ENCODE results near the gene LARP7.

The LARP7 gene

GRCh38 chr4:112647785-112648184 lies 10.8 kb downstream of the LARP7 start:
- Histone ChIP-seq H4K91ac (ENCODE audit: low read depth, low read length) (no peak overlapping the region), H4K8ac (ENCODE audit: low read depth, low read length) (no peak overlapping the region), H3K79me2 (ENCODE audit: control insufficient read depth, insufficient read depth, low read length, poor library complexity) (no peaks in the 10 kb centered on the region), H2BK12ac (ENCODE audit: low read length) (no peak overlapping the region), H3K18ac (ENCODE audit: low read length) (no peak overlapping the region), H3K79me1 (ENCODE audit: low read length) (no peaks in the 10 kb centered on the region), H3K4me1 (ENCODE audit: control insufficient read depth in 1 of 2, insufficient read depth in 2 of 2, low read length in 2 of 2) (no peaks in the 10 kb centered on the region), H2AFZ (ENCODE audit: insufficient read depth, low read length, poor library complexity) (no peak overlapping the region), H2BK5ac (ENCODE audit: low read depth, low read length, poor library complexity) (no peak overlapping the region), H3K4me2 (ENCODE audit: low read length) (no peak overlapping the region), H3K4me3 (ENCODE audit: low read depth, low read length) (no peak overlapping the region), H3K36me3 (ENCODE audit: control insufficient read depth in 1 of 2, insufficient read depth in 2 of 2, low read length in 2 of 2) (peaks cover 3 to 12% of the 10 kb centered on the region in 2 experiments), H3K23ac (ENCODE audit: low read length) (no peak overlapping the region), H2BK120ac (ENCODE audit: insufficient read depth, low read length, poor library complexity) (no peak overlapping the region), H4K12ac (ENCODE audit: low read depth, low read length) (no peak overlapping the region), H3K4ac (ENCODE audit: low read depth, low read length) (no peak overlapping the region), H3K9me3 (ENCODE audit: insufficient read depth, low read depth, low read length) (no peaks in the 10 kb centered on the region), H3K27ac (ENCODE audit: low read depth, low read length) (no peak overlapping the region), H3K14ac (ENCODE audit: low read length) (no peak overlapping the region), H2AK5ac (ENCODE audit: low read length) (no peak overlapping the region), H3K27me3 (ENCODE audit: insufficient read depth, low read length) (no peaks in the 10 kb centered on the region), H3K9ac (ENCODE audit: low read length) (no peak overlapping the region)
- no CpG with 5 or more reads among the region's 3 CpGs for WGBS (ENCODE audit: extremely low coverage, insufficient coverage, insufficient read length)
- DNase-seq, result no peak

GRCh38 chr4:112648263-112649054 lies 11.5 kb downstream of the LARP7 start:
- no peak for DNase-seq

GRCh38 chr4:112649055-112649408 lies 12.1 kb downstream of the LARP7 start:
- H2BK5ac ChIP-seq (ENCODE audit: low read depth, low read length, poor library complexity), result no peak overlapping the region
- H3K4me3 ChIP-seq (ENCODE audit: low read depth, low read length), result no peak overlapping the region
- no peak overlapping the region for H4K91ac ChIP-seq (ENCODE audit: low read depth, low read length)
- H2AFZ ChIP-seq (ENCODE audit: insufficient read depth, low read length, poor library complexity), result no peak overlapping the region
- no peak overlapping the region for H4K12ac ChIP-seq (ENCODE audit: low read depth, low read length)
- H2BK12ac ChIP-seq (ENCODE audit: low read length), result no peak overlapping the region
- no peak overlapping the region for H3K4me2 ChIP-seq (ENCODE audit: low read length)
- no peak overlapping the region for H3K27ac ChIP-seq (ENCODE audit: low read depth, low read length)
- H3K4ac ChIP-seq (ENCODE audit: low read depth, low read length), result no peak overlapping the region
- no peak overlapping the region for H3K23ac ChIP-seq (ENCODE audit: low read length)
- peaks cover 10 to 17% of the 10 kb centered on the region in 2 experiments for H3K36me3 ChIP-seq (ENCODE audit: control insufficient read depth in 1 of 2, insufficient read depth in 2 of 2, low read length in 2 of 2)
- no peaks in the 10 kb centered on the region for H3K9me3 ChIP-seq (ENCODE audit: insufficient read depth, low read depth, low read length)
- H3K79me1 ChIP-seq (ENCODE audit: low read length), result no peaks in the 10 kb centered on the region
- no peaks in the 10 kb centered on the region for H3K79me2 ChIP-seq (ENCODE audit: control insufficient read depth, insufficient read depth, low read length, poor library complexity)
- H3K4me1 ChIP-seq (ENCODE audit: control insufficient read depth in 1 of 2, insufficient read depth in 2 of 2, low read length in 2 of 2), result no peaks in the 10 kb centered on the region
- WGBS (ENCODE audit: extremely low coverage, insufficient coverage, insufficient read length), result no CpG with 5 or more reads among the region's 2 CpGs
- no peak for DNase-seq
- H3K18ac ChIP-seq (ENCODE audit: low read length), result no peak overlapping the region
- H2AK5ac ChIP-seq (ENCODE audit: low read length), result no peak overlapping the region
- no peak overlapping the region for H4K8ac ChIP-seq (ENCODE audit: low read depth, low read length)
- H3K27me3 ChIP-seq (ENCODE audit: insufficient read depth, low read length), result no peaks in the 10 kb centered on the region
- H3K9ac ChIP-seq (ENCODE audit: low read length), result no peak overlapping the region
- H3K14ac ChIP-seq (ENCODE audit: low read length), result no peak overlapping the region
- no peak overlapping the region for H2BK120ac ChIP-seq (ENCODE audit: insufficient read depth, low read length, poor library complexity)

More at GRCh38 chr4:112648263-112649054, 11.5 kb downstream of the LARP7 start:
- Histone ChIP-seq H3K18ac (ENCODE audit: low read length) (no peak overlapping the region), H4K8ac (ENCODE audit: low read depth, low read length) (no peak overlapping the region), H3K79me1 (ENCODE audit: low read length) (no peaks in the 10 kb centered on the region), H3K4me1 (ENCODE audit: control insufficient read depth in 1 of 2, insufficient read depth in 2 of 2, low read length in 2 of 2) (no peaks in the 10 kb centered on the region), H3K23ac (ENCODE audit: low read length) (no peak overlapping the region), H4K91ac (ENCODE audit: low read depth, low read length) (no peak overlapping the region), H3K27me3 (ENCODE audit: insufficient read depth, low read length) (no peaks in the 10 kb centered on the region), H3K9me3 (ENCODE audit: insufficient read depth, low read depth, low read length) (no peaks in the 10 kb centered on the region), H2BK12ac (ENCODE audit: low read length) (no peak overlapping the region), H3K14ac (ENCODE audit: low read length) (no peak overlapping the region), H2AK5ac (ENCODE audit: low read length) (no peak overlapping the region), H3K79me2 (ENCODE audit: control insufficient read depth, insufficient read depth, low read length, poor library complexity) (no peaks in the 10 kb centered on the region), H3K4ac (ENCODE audit: low read depth, low read length) (no peak overlapping the region), H2BK5ac (ENCODE audit: low read depth, low read length, poor library complexity) (no peak overlapping the region), H3K36me3 (ENCODE audit: control insufficient read depth in 1 of 2, insufficient read depth in 2 of 2, low read length in 2 of 2) (peaks cover 7 to 14% of the 10 kb centered on the region in 2 experiments), H3K4me2 (ENCODE audit: low read length) (no peak overlapping the region), H4K12ac (ENCODE audit: low read depth, low read length) (no peak overlapping the region), H2BK120ac (ENCODE audit: insufficient read depth, low read length, poor library complexity) (no peak overlapping the region), H3K4me3 (ENCODE audit: low read depth, low read length) (no peak overlapping the region), H3K9ac (ENCODE audit: low read length) (no peak overlapping the region), H3K27ac (ENCODE audit: low read depth, low read length) (no peak overlapping the region), H2AFZ (ENCODE audit: insufficient read depth, low read length, poor library complexity) (no peak overlapping the region)
- WGBS (ENCODE audit: extremely low coverage, insufficient coverage, insufficient read length), result no CpG with 5 or more reads among the region's 3 CpGs

DNA sequence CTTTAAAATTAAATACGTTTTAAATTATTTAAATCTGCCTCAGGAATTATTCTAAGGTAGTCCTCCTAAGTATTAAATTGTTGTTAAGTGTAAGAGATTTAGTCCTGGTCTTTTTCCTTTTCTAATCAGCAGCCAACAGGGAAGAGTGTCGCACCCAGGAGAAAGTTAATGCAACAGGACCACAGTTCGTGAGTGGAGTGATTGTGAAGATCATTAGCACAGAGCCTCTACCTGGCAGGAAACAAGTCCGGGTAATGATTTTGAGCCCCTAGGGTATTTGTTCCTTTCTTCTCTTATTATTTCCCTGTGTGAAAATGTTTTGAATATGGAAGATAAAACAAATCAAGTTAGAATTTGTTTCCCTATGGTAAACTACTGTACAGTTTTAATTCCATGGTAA lies 13.4 kb downstream of the LARP7 start:
- Histone ChIP-seq H3K4me3 (ENCODE audit: low read depth, low read length) (no peak overlapping the region), H2BK12ac (ENCODE audit: low read length) (no peak overlapping the region), H3K79me2 (ENCODE audit: control insufficient read depth, insufficient read depth, low read length, poor library complexity) (no peaks in the 10 kb centered on the region), H4K12ac (ENCODE audit: low read depth, low read length) (no peak overlapping the region), H3K14ac (ENCODE audit: low read length) (no peak overlapping the region), H2BK120ac (ENCODE audit: insufficient read depth, low read length, poor library complexity) (no peak overlapping the region), H3K36me3 (ENCODE audit: control insufficient read depth in 1 of 2, insufficient read depth in 2 of 2, low read length in 2 of 2) (peaks cover 10 to 16% of the 10 kb centered on the region in 2 experiments), H3K18ac (ENCODE audit: low read length) (no peak overlapping the region), H3K4ac (ENCODE audit: low read depth, low read length) (no peak overlapping the region), H3K9ac (ENCODE audit: low read length) (no peak overlapping the region), H3K23ac (ENCODE audit: low read length) (no peak overlapping the region), H4K8ac (ENCODE audit: low read depth, low read length) (no peak overlapping the region), H3K27me3 (ENCODE audit: insufficient read depth, low read length) (no peaks in the 10 kb centered on the region), H3K9me3 (ENCODE audit: insufficient read depth, low read depth, low read length) (no peaks in the 10 kb centered on the region), H3K4me2 (ENCODE audit: low read length) (no peak overlapping the region), H4K91ac (ENCODE audit: low read depth, low read length) (no peak overlapping the region), H2AFZ (ENCODE audit: insufficient read depth, low read length, poor library complexity) (no peak overlapping the region), H3K27ac (ENCODE audit: low read depth, low read length) (no peak overlapping the region), H2AK5ac (ENCODE audit: low read length) (no peak overlapping the region), H3K79me1 (ENCODE audit: low read length) (no peaks in the 10 kb centered on the region), H3K4me1 (ENCODE audit: control insufficient read depth in 1 of 2, insufficient read depth in 2 of 2, low read length in 2 of 2) (no peaks in the 10 kb centered on the region), H2BK5ac (ENCODE audit: low read depth, low read length, poor library complexity) (no peak overlapping the region)
- DNase-seq, result no peak
- WGBS (ENCODE audit: extremely low coverage, insufficient coverage, insufficient read length), result no CpG with 5 or more reads among the region's 4 CpGs
